Calu3 (cell line): ENCODE results near the gene GPATCH4. TPM values are rescaled to one million over a fixed set of nuclear protein-coding genes. Genes with fewer than 3 reads are reported as not detected.

Source experiments
- BruUV-seq: library from RNA; stranded (reverse); fragments of 400-500 nt; replicated peaks from 2 replicates; lab custom pipeline; 2021; lab: Mats Ljungman, UMichigan
- CTCF ChIA-PET: fragments of 300-600 bp; sonication (Branson Sonifier 250); formaldehyde crosslinking; loops from one replicate; lab custom pipeline; 2022; ENCODE audit warnings: antibody characterized with exemption; lab: Charles Lee
- DNase-seq: peaks from one replicate; pipeline ENCODE4 v3.0.0; 2022
- H3K27ac Mint-ChIP-seq: one replicate; pipeline ENCODE4 v1.8.0; 2022; ENCODE audit warnings: mixed read lengths; ENCODE audit not compliant: unreplicated experiment
- H3K27me3 Mint-ChIP-seq: one replicate; pipeline ENCODE4 v1.8.0; 2022; ENCODE audit warnings: mixed read lengths; ENCODE audit not compliant: unreplicated experiment
- H3K36me3 Mint-ChIP-seq: one replicate; pipeline ENCODE4 v1.8.0; 2022; ENCODE audit warnings: mild to moderate bottlenecking, moderate library complexity, mixed read lengths; ENCODE audit not compliant: insufficient read depth, unreplicated experiment
- H3K4me1 Mint-ChIP-seq: one replicate; pipeline ENCODE4 v1.8.0; 2022; ENCODE audit warnings: mild to moderate bottlenecking, low read depth, mixed read lengths; ENCODE audit not compliant: unreplicated experiment
- H3K4me3 Mint-ChIP-seq: one replicate; pipeline ENCODE4 v1.8.0; 2022; ENCODE audit warnings: mild to moderate bottlenecking, low read depth, moderate library complexity, mixed read lengths; ENCODE audit not compliant: unreplicated experiment
- H3K9me3 Mint-ChIP-seq: one replicate; pipeline ENCODE4 v1.8.0; 2022; ENCODE audit warnings: low read depth, mixed read lengths; ENCODE audit not compliant: unreplicated experiment
- intact Hi-C: fragments of 100-400 bp; cut with micrococcal nuclease; formaldehyde crosslinking; loops from one replicate; pipeline ENCODE4 v1.10.0; 2022; ENCODE audit not compliant: unreplicated experiment
- total RNA-seq: library from RNA; stranded (reverse); gene quantifications from 2 replicates; pipeline ENCODE4 v1.2.3, GENCODE V29; 2022
- TF ChIP-seq, protein P1 (sequence below): fragments of 200-600 bp; IDR thresholded peaks from one replicate; pipeline ENCODE4 v1.8.0; 2022; ENCODE audit warnings: antibody characterized with exemption; ENCODE audit not compliant: unreplicated experiment

The GPATCH4 gene
- total RNA-seq, 1 experiment from 2014 or later: 52.4 TPM

DNA sequence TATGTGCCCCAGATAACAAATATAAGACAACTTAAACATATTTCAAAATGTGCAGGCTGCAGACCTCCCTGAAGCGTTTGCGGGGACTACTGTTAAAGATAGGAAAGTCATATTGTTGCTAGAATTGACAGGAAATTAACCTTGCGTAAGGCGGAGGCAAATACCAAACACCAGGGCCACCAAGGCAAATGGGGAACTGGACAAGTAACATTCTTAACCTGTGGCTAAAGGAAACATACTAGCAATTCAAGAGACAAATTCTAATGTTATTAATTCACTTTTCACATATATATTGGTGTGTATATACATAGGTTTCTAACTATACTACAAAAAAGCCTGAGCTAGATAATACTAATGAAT, 24.8 kb upstream of the GPATCH4 start:
- Mint-ChIP-seq H3K27me3 (peaks cover 55% of the 10 kb centered on the region), H3K4me3 (peak overlapping the region; percentile 45)
- intact Hi-C loops: loop anchor here (1.0 to 10.0 kb wide), 2 partner anchors 52 to 269 kb away; partner anchors contain the start of gene PEAR1

DNA sequence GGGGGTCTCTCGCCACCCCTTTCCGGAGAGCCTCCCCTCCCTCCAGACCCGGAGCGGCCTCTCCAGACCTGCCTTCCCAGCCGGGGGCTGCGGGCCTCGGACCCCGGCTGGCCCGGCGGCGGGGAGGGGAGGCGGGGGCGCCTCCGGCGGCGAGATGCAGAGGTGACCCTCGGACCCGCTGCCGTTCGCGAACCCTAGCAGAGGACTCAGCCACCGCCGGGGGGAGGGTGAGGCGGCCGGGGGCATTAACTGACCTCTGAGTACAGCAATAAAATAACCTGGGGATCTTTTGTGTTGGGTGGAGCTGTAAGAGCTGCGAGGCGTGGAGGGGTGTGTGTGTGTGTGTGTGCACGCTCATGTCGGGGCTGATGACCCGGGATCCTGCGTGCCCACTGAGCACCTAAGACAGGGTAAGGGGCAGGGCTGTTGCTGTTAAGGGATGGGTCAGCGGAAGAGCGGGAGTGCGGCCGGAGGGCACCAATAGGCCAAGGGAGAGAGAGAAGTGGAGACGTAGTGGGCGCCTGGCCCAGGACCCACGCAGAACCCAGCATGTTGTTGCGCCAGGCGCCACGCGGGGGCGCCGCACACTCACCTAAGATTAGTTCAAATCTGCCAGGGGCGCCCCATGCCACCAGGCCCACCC, 24.3 kb upstream of the GPATCH4 start:
- H3K27me3 Mint-ChIP-seq: peaks cover 60% of the 10 kb centered on the region
- peak; percentile 72 for DNase-seq
- H3K9me3 Mint-ChIP-seq: no peaks in the 10 kb centered on the region
- H3K4me1 Mint-ChIP-seq: peaks cover 12% of the 10 kb centered on the region
- peak overlapping the region; percentile 45 for H3K4me3 Mint-ChIP-seq
- intact Hi-C loops: loop anchor here (1.0 to 10.0 kb wide), 3 partner anchors 53 to 269 kb away; partner anchors contain the start of gene PEAR1
- H3K36me3 Mint-ChIP-seq: peaks cover 20% of the 10 kb centered on the region
- no peak overlapping the region for H3K27ac Mint-ChIP-seq
- TF ChIP-seq, protein P1, sequence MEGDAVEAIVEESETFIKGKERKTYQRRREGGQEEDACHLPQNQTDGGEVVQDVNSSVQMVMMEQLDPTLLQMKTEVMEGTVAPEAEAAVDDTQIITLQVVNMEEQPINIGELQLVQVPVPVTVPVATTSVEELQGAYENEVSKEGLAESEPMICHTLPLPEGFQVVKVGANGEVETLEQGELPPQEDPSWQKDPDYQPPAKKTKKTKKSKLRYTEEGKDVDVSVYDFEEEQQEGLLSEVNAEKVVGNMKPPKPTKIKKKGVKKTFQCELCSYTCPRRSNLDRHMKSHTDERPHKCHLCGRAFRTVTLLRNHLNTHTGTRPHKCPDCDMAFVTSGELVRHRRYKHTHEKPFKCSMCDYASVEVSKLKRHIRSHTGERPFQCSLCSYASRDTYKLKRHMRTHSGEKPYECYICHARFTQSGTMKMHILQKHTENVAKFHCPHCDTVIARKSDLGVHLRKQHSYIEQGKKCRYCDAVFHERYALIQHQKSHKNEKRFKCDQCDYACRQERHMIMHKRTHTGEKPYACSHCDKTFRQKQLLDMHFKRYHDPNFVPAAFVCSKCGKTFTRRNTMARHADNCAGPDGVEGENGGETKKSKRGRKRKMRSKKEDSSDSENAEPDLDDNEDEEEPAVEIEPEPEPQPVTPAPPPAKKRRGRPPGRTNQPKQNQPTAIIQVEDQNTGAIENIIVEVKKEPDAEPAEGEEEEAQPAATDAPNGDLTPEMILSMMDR: peak; percentile 87
- no TSS peak for BruUV-seq
- CTCF ChIA-PET: interaction anchor here (0.5 to 0.6 kb wide), 2 partner anchors 50 to 479 kb away, joined by 3 read pairs; no protein-coding TSS in a partner anchor

More for the DNA sequence above, 24.8 kb upstream of the GPATCH4 start:
- Mint-ChIP-seq H3K36me3 (peaks cover 20% of the 10 kb centered on the region), H3K9me3 (no peaks in the 10 kb centered on the region), H3K4me1 (peaks cover 12% of the 10 kb centered on the region), H3K27ac (no peak overlapping the region)
- DNase-seq: no peak
- TF ChIP-seq, protein P1: no peak
- CTCF ChIA-PET: interaction anchor here (0.5 to 0.6 kb wide), 3 partner anchors 17 to 478 kb away, joined by 3 read pairs; no protein-coding TSS in a partner anchor
- BruUV-seq: no TSS peak

DNA sequence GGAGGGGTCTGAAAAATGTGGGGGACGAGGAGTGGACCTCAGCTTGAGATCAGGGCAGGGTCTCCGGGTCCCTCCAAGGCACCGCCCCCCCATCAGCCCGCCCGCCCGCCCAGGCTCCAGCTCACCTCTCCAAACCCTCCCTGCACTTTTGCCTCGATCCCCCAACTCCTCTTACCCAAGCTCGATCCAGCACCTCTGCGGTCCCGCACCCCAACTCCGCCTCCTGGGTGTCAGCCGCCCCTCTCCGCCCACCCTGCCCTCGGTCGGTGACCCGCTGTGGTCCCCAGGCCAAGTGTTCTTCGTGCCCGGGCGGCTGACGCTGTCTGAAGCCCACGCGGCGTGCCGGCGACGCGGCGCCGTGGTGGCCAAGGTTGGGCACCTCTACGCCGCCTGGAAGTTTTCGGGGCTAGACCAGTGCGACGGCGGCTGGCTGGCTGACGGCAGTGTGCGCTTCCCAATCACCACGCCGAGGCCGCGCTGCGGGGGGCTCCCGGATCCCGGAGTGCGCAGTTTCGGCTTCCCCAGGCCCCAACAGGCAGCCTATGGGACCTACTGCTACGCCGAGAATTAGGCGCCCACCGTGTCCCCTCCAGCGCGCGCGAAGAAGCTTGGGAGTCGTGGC, 23.6 kb upstream of the GPATCH4 start:
- TF ChIP-seq, protein P1: no peak
- intact Hi-C loops: loop anchor here (2.0 to 10.0 kb wide), 2 partner anchors 102 to 270 kb away; partner anchors contain the start of gene PEAR1
- Mint-ChIP-seq H3K9me3 (no peaks in the 10 kb centered on the region), H3K27ac (no peak overlapping the region), H3K36me3 (peaks cover 20% of the 10 kb centered on the region), H3K4me1 (peaks cover 12% of the 10 kb centered on the region), H3K4me3 (peak overlapping the region; percentile 45), H3K27me3 (peaks cover 66% of the 10 kb centered on the region)
- CTCF ChIA-PET: interaction anchor here (0.6 to 1.9 kb wide), 16 partner anchors 11 to 361 kb away, joined by 3 to 13 read pairs (median 4); partner anchors contain the start of gene MRPL24
- no peak for DNase-seq
- no TSS peak for BruUV-seq

DNA sequence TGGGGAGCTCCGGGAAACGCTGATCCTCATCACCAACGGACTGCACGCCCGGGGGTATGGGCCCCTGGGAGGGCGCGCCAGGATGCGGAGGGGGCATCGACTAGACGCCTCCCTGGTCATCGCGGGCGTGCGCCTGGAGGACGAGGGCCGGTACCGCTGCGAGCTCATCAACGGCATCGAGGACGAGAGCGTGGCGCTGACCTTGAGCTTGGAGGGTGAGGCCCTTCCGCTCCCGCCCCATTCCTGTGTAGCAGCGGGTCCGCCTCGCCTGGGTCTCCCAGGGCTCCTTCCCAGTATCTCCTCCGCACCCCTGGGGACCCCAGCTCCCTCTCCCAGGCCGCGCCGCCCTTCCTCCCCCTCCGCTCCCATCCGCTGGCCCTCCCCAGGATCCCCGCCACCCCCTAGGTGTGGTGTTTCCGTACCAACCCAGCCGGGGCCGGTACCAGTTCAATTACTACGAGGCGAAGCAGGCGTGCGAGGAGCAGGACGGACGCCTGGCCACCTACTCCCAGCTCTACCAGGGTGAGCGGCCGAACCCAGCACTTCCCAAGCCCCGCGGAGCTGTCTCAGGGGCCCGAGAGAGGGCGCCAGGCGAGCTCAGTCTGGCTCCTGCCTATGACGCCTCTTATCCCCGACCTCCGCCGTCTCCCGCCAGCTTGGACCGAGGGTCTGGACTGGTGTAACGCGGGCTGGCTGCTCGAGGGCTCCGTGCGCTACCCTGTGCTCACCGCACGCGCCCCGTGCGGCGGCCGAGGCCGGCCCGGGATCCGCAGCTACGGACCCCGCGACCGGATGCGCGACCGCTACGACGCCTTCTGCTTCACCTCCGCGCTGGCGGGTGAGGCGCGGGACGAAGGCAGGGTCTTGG, 22.9 kb upstream of the GPATCH4 start:
- no peak overlapping the region for H3K27ac Mint-ChIP-seq
- no peaks in the 10 kb centered on the region for H3K9me3 Mint-ChIP-seq
- intact Hi-C loops: loop anchor here (2.0 to 10.0 kb wide), 2 partner anchors 103 to 271 kb away; partner anchors contain the start of gene PEAR1
- CTCF ChIA-PET: interaction anchor here (0.7 to 1.9 kb wide), 19 partner anchors 10 to 360 kb away, joined by 3 to 13 read pairs (median 5); partner anchors contain the start of genes MRPL24 and NES
- H3K27me3 Mint-ChIP-seq: peaks cover 73% of the 10 kb centered on the region
- peaks cover 12% of the 10 kb centered on the region for H3K4me1 Mint-ChIP-seq
- H3K4me3 Mint-ChIP-seq: peak overlapping the region; percentile 45
- DNase-seq: peak; percentile 76
- peaks cover 20% of the 10 kb centered on the region for H3K36me3 Mint-ChIP-seq
- no TSS peak for BruUV-seq
- TF ChIP-seq, protein P1: peak; percentile 49
